GM19035 (cell line): ENCODE data around the gene GRK5.

ENCODE experiments used
- ATAC-seq: cut with Tn5 transposase; IDR thresholded peaks from one replicate; pipeline ENCODE4 v1.9.1; 2021; ENCODE audit not compliant: unreplicated experiment

Gene GRK5

GRCh38 chr10:119373294-119374102, 166.1 kb downstream of the GRK5 start:
- ATAC-seq: no peak

DNA sequence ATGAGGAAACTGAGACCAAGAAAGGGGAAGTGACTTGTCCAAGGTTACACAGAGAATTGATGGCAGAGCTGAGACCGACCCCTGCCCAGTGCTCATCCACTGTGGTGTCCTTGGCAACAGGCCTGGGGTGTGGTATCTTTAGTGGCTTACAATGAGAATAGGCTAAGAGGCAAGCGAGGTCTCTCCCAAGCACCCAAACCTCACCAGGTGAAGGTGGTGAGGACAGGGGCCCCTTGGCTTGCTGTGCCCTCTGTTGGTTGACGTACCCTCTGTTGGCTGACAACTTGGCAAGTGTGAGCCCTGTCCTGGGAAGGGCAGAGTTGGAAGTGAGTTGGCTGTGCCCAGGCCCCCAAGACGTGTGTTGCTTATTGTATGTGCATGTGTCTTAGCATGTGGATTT, 166.9 kb downstream of the GRK5 start:
- no peak for ATAC-seq

DNA sequence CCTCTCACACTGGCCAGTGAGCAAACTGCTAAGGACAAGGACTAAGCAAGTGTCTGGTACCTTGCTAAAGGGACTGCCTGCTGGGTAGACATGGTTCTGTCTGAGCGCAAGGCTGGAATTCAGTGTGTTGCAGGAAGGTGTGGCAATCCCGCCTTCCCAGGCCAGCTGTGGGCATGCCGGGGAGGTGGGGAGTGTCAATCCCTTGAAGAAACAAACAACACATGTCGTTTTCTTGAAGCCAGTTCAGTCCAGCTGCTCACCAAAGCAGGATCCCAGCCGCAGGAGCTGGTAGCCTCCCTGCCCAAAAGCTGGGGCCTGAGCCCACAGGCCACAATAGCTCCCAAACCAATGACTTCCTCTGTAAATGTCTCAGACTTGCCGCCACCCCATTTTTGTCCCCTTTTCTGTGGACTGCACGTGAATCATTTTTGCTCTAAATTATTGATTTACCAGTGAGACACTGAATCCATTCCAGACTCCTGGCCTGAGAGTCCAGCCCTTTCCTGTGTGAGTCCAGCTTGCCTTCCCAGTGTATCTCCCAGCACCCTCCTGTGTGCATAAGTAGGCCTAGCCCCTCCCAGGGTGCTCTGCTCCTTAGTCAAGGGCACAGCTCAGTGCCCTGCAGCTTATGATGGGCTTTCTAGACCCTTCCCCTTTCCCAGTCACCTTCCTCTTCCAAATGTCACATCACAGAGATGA, 168.4 kb downstream of the GRK5 start:
- no peak for ATAC-seq

DNA sequence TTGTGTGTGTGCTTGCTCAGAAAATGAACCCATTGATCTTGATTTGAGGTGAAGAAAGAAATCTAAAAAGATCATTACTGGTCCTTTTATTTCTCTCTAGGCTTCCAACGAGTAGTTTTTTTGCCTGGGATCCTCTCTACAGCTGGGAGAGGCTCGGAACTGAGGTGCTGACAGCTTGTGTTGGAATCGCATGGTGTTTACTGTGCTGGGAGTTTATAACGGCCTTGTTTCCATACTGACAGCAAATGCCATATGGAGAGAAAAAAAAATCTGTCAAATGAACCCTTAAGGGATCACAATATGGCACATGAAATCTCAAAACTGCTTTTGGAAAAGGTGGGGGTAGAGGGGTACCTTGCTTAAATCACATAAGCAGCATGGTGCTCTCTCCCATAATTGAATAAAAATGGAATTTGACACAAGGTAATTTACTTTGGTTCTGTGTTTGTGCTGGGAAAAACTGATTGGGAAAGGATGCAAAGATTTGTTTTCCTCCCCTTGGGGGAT, 170.1 kb downstream of the GRK5 start:
- no peak for ATAC-seq

DNA sequence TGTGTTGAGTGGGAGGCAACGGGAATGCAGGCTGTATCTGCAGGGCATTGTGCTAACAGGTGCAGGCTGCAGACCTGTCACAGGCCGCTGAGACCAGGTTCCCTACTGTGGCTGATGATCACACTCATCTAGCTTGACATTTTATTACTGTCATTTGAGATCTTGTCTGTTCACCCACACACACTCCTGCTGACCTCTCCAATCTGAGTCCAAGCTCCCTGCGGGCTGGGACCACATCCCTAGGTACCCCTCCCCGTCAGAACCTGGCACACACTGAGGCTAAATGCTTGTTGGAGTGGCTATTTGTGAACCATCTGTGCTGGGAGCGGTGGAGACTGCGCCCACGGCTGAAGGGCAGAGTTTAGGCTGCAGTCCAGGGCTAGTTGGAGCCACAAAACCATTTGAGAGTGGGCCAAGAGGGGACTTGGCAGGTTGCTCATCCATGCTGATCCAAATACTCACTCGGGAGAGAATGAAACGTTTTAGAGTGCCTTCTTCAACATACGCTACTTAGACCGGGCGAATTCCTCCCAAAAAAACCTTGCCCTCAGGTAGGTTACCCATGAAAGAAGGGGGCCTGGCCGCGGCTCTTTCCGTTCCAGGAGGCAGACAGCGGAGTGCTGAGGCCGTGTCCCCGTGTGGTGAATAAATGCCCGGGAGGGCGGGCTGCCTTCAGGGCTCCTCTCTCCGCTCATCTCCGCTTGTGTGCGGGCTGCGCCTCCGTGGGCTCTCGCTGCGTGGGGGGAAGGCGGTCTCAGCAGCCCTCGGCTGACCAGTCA, 170.8 kb downstream of the GRK5 start:
- ATAC-seq: no peak

DNA sequence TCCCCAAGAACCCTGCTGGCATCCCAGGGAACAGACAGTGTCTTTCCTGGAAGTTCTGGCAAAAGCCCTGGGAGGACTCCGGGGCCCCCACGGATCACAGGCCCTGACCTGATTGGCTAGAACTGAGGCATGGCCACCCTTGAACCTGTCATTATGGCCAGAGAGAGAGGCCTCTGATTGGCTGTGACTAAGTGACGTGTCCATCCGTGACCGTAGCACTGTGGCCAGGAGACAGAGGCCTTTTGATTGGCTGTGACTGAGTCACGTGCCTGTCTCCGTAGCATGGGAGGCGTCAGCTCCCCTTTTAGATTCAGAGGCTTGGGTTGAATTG, 171.3 kb downstream of the GRK5 start:
- no peak for ATAC-seq

DNA sequence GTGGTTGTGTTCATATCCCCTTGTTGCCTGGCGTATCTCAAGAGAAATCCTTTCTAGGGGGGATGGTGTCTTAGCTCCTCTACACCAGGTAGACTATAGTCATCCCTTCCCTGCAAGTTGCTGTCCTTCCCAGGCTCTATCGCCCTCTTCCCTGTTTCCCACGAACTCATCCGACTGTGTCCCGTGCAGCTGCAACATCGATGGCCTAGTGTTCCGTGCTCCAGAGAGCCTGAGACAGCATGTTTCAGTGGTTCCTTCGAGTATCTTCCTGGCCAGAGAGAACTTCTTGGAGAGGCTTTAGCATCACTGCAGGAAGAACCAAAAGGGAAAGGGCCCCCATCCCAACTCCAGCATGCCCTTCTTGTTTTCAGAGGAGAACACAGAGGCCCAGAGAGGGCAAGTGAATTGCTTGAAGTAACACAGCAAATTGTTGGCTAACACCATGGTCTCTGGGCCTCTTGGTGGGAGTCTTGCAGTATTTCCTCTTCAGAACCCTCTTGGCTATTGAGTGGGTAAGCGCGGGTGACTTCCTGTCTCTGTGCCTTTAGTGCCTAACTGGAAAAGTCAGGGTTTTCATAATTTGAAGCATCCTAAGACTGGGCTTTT, 172.2 kb downstream of the GRK5 start:
- ATAC-seq: no peak

GRCh38 chr10:119383174-119383856, 175.9 kb downstream of the GRK5 start:
- ATAC-seq: no peak

GRCh38 chr10:119384127-119384526, 176.8 kb downstream of the GRK5 start:
- no peak for ATAC-seq

- no peak for ATAC-seq
These were observed 179.3 kb downstream of the GRK5 start for GRCh38 chr10:119386666-119387065.

DNA sequence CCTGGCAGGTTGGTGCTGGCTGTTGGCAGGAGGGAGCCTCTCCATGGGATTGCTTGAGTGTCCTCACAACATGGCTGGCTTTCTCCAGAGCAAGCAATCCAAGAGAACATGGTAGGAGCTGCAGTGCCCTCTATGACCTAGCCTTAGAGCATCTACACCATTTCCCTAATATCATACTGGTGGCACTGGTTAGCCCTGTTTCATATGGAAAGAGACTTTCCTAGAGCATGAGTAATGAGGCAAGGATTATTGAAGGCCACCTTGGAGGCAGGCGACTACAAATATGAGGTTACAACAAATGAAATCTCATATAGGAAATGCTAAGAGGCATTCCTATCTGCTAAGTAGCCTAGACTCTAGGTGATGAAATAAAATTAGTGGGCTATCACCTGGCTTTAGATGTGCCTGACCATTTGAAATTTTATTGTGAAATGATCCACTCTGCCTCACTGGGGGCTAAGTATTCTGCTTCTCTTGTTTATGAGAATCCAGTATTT, 181.5 kb downstream of the GRK5 start:
- ATAC-seq: no peak

DNA sequence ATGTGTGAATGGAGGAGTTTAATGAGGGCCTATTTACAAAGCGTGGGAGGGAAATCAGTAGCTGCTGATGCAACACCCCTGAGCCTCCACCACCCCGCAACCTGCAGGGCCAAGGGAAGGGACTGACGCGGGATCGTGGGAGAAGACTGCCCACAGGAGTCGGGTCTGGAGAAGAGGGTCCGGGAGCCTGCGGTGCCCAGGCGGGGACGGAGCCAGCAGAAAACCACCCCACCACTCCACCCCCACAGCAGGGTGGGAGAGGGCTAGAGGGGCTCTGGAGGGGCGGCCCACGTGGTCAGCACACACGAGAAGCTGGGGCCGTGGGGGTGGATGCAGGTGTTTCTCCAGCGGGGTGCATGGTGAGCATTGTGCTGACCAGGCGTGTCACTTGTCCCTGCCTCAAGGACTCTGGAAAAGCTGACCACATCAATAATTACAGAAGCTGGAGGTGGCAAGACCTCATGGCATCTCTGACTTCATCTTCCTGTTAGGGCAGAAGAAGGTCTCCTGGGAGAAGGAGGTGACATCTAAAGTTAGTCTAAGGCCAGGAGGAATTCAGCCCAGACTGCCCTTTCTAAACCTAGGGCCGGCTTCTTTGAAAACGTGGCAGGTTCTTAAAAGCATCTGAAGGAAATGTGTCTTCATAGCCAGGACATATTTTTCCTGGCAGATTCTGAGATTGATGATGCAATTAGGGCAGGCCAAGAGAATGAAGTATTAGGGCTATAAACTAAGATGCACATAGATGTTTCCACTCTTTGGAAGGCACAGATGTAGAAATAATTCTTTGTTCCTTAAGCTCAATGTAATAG, 184.3 kb downstream of the GRK5 start:
- no peak for ATAC-seq

DNA sequence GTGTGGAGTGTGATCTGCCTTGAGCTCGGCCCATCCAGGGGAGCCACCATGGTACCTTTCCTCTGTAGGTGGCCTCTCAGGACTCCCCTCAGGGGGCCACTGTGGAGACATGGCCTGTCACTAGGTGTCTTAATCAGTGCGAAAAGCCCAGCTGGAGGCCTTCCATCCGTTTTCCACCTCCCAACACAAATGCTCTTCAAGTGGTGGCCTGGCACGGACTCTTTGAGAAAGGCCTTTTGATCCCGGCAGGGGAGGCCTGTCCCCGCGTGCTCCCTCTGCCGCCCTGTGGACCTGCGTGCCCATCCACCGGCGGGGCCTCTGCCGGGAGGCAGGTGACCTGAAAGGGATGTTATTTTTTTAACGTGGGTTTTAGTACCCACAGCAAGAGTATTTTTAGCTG, 185.6 kb downstream of the GRK5 start:
- ATAC-seq: no peak

DNA sequence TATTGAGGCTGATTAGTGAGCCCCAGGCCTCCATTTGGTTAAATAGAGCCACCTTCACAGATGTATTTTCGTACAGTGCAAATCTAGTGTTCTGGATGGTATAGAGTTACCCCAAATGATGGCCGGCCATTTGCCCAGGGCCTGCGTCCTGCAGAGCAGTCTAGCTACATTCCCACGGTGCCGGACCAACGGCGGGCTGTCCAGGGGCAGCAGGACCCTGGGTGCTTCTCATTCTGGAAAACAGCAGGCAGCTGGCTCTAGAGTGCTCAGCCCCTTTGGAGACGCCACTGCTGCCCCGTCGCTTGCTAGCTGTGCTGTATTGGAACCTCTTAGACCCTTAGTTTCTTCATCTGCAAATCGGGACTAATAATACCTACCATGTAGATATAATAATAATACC, 186.1 kb downstream of the GRK5 start:
- ATAC-seq: no peak

- ATAC-seq: no peak
These were observed 186.5 kb downstream of the GRK5 start for GRCh38 chr10:119393845-119394244.

GRCh38 chr10:119394657-119395279, 187.4 kb downstream of the GRK5 start:
- no peak for ATAC-seq

- no peak for ATAC-seq
These were observed 188.1 kb downstream of the GRK5 start for GRCh38 chr10:119395280-119396007.

DNA sequence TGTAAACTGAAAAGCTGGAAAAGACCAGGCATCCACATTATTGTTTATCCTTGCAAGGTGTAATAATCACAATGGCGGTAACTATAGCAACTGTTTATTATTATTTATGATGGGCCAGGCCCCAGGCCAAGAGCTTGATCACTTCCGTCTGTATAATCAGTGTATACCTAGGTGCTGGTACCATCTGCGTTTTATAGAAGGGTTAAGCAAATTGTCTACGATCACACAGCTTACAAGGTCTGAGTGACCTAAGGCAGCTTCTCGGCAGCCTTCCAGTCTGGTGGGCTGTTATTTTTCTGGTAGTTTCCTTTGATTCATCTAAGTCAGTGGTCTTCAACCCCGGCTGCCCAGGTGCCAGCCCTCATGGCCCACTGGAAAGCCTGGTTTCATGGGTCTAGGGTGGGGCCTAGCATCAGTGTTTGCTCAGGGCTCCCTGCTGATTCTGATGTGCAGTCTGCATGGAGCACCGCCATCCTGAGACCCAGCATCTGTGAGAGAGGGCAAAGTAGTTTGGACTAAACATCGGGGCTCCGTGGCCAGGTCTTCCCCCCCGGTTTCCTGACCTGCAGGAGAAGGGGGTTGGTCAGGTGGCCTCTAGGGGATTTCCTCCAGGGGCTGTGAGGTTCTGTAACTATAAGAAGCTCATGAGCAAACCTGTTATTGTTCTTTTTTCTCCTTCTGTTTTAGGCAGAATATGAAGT, 188.8 kb downstream of the GRK5 start:
- ATAC-seq: no peak
